Body of pancreas (tissue), 4 donors: ENCODE measurements around the gene ZDHHC3. TPM values are rescaled to one million over a fixed set of nuclear protein-coding genes. Genes with fewer than 3 reads are reported as not detected.
A peak's percentile ranks its signal among the peaks of the same experiment; 100 is the strongest.

Experiments
- ATAC-seq: fragments of 150-250 bp; one replicate; pipeline ENCODE4 v1.9.1; 2016
- DNase-seq, 4 donors: peaks; one replicate each; pipeline ENCODE4 v3.0.0-alpha.2; 2019
- H3K27ac ChIP-seq, 4 donors: fragments of 200-600 bp; sonication (generic); 1 replicate in 3 of 4; 2 replicates in 1 of 4; pipeline versions ENCODE4 v1.5.1 to v1.6.1; 2016 to 2019; ENCODE audit warnings: mild to moderate bottlenecking in 1 of 4, mixed read lengths in 1 of 4, moderate library complexity in 1 of 4
- H3K27me3 ChIP-seq, 2 donors: fragments of 200-600 bp; sonication (generic); one replicate each; pipeline ENCODE4 v1.6.0; 2016; ENCODE audit warnings: mild to moderate bottlenecking in 1 of 2
- H3K36me3 ChIP-seq, 2 donors: fragments of 200-600 bp; sonication (generic); replicated peaks in 1 of 2; 2 replicates each; pipeline ENCODE4 v1.5.1; 2016; ENCODE audit warnings: low read depth in 2 of 2; ENCODE audit not compliant: insufficient read depth in 1 of 2
- H3K4me1 ChIP-seq: fragments of 200-600 bp; sonication (generic); one replicate; pipeline ENCODE4 v1.6.0; 2016
- H3K4me3 ChIP-seq, 2 donors: fragments of 200-600 bp; sonication (generic); 1 replicate in 1 of 2; 2 replicates in 1 of 2; pipeline ENCODE4 v1.5.1; 2016 to 2019
- H3K9me3 ChIP-seq, 3 donors: fragments of 200-600 bp; sonication (generic); 1 replicate in 2 of 3; 2 replicates in 1 of 3; pipeline ENCODE4 v1.5.1; 2016
- CTCF ChIP-seq, 7 experiments: fragments of 450-650 bp in 4 of 7; fragments of 200-600 bp in 3 of 7; sonication (generic) in 3 of 7; IDR thresholded peaks; one replicate each; pipeline ENCODE4 v1.5.1; 2016 to 2019; ENCODE audit warnings: antibody characterized with exemption in 7 of 7
- POLR2A ChIP-seq, 3 donors: fragments of 450-650 bp; IDR thresholded peaks; one replicate each; pipeline ENCODE4 v1.6.1; 2016; ENCODE audit warnings: antibody characterized with exemption in 3 of 3, mild to moderate bottlenecking in 2 of 3
- WGBS, 2 donors: methylation state at CpG; one replicate each; pipeline ENCODE4 v1.1.5; 2017; 5-methylcytosine and 5-hydroxymethylcytosine counted together
- intact Hi-C: fragments of 100-400 bp; cut with DNase I; formaldehyde crosslinking; loops from one replicate; pipeline ENCODE4 v1.15.1; 2023
- total RNA-seq, 2 donors: library from RNA; depleted of rRNA; stranded (reverse); fragments of >200 nt; gene quantifications; one replicate each; pipeline ENCODE4 v1.1.0, GENCODE V29; 2016

Gene ZDHHC3
- total RNA-seq = 10 to 100 TPM; 32.2 to 32.3 TPM

GRCh38 chr3:44976002-44976815, at the start of gene ZDHHC3, which contains the start of gene EXOSC7:
TSS of gene ZDHHC3 (minus strand) at chr3:44976174. CDS start at chr3:44959436, 16,738 bp downstream.
TSS of gene EXOSC7 (plus strand) at chr3:44976244. CDS start at chr3:44976278, 34 bp downstream.
- intact Hi-C loops = no loop called here
- H3K4me1 ChIP-seq = peaks cover 30% of the 10 kb centered on the region

DNA sequence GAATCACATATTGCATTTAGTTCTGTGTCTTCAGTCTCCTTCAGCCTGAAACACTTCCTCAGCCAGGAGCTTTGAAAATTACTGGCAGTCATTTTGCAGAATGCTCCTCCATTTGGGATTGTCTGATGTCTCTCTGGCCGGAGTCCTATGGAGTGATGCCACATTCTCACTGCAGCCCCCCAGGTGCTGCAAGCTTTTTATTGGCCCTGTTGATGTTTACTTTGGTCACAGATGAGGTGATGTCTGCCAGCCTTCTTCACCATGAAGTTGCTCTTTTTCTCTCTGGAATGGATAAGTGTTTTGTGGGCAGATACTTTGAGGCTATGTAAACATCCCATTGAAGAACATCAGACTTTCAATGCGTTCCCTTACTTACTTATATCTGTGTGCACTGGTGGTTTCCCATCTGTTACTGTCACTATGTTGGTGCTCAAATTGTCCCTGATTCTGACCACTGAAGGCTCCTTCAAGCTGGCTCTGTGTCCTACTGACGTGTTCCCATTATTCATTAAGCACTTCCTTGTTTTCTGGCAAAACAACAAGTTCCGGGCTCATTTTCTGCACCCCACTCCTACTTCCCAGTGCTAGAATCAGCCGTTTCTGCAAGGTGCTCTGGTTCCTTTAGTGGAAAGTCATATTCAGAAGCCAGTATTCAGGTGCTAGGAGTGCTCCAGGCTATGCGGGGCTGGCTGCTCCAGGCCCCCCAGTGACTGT, 48.7 kb upstream of the ZDHHC3 start:
- intact Hi-C loops = no loop called here
- ATAC-seq = peak; percentile 12
- peaks cover 8% of the 10 kb centered on the region for H3K4me1 ChIP-seq
- no peak for TF ChIP-seq POLR2A (IDR thresholded peaks at IDR 0.05)
- TF ChIP-seq CTCF (IDR thresholded peaks at IDR 0.05) = no peak
- 41 to 44% methylated on average over 6 of the region's 6 CpGs for WGBS, 2 donors
- H3K36me3 ChIP-seq = no peaks in the 10 kb centered on the region
- H3K27ac ChIP-seq = no peak overlapping the region
- H3K9me3 ChIP-seq = no peaks in the 10 kb centered on the region
- no peaks in the 10 kb centered on the region for H3K27me3 ChIP-seq
- H3K4me3 ChIP-seq = no peak overlapping the region
- DNase-seq = peak in 1 of 4 donors; percentile 38

More at GRCh38 chr3:44976002-44976815, at the start of gene ZDHHC3, which contains the start of gene EXOSC7:
- H3K27ac ChIP-seq = peak within 1 kb of the TSS; percentile 48 to 94 (median 77)
- WGBS, 2 donors = 0 to 1% methylated on average over 17 to 64 of the region's 82 CpGs
- peak within 1 kb of the TSS; percentile 55 to 92 for H3K4me3 ChIP-seq
- H3K27me3 ChIP-seq = no peaks in the 10 kb centered on the region
- H3K9me3 ChIP-seq = no peaks in the 10 kb centered on the region
- peak; percentile 94 for ATAC-seq
- no peaks in the 10 kb centered on the region for H3K36me3 ChIP-seq
- peak; percentile 41 to 71 (median 67) for TF ChIP-seq POLR2A (IDR thresholded peaks at IDR 0.05)
- TF ChIP-seq CTCF (IDR thresholded peaks at IDR 0.05) = peak in 1 of 7 experiments; percentile 4
- peak; percentile 86 to 90 (median 88) for DNase-seq

GRCh38 chr3:45023675-45024074, 47.7 kb upstream of the ZDHHC3 start:
- no peaks in the 10 kb centered on the region for H3K9me3 ChIP-seq
- no peak for ATAC-seq
- no peak for TF ChIP-seq CTCF (IDR thresholded peaks at IDR 0.05)
- no peak for TF ChIP-seq POLR2A (IDR thresholded peaks at IDR 0.05)
- no peaks in the 10 kb centered on the region for H3K27me3 ChIP-seq
- H3K4me3 ChIP-seq = no peak overlapping the region
- no peak for DNase-seq
- H3K36me3 ChIP-seq = no peaks in the 10 kb centered on the region
- H3K4me1 ChIP-seq = peaks cover 8% of the 10 kb centered on the region
- H3K27ac ChIP-seq = no peak overlapping the region
- intact Hi-C loops = no loop called here
- 42 to 53% methylated on average over 3 of the region's 3 CpGs for WGBS, 2 donors

DNA sequence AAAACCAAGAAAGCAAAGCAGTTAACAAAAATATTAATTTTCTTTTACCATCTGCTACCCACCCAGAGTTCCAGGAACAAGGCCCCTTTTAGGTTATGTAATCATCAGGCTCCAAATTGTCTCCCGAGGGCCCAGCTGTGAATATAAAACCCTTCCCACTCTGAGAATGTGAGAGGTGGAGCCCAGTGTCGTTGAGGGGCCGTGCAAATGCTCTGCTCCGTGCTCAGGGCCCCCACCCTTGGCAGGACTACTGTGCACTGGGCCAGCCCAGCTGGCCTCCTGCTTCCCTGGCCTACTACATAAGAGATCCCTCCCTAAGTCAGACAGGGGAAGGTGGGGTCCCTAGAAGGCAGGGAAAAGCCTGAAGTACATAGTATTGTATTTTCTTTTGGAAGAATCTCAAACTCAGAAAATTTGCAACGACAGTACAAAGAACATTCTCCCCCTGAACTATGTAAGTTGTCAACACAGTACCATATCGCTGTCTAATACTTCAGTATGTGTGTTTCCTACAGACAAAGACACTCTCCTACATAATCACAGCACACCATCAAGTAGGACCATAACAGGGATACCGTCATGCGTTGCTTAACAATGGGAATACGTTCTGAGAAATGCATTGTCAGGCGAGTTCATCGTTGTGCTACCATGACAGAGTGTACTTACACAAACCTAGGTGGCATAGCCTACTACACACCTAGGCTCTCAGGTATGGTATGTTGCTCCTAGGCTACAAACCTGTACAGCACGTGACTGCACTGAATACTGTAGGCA, 45.7 kb upstream of the ZDHHC3 start:
- peaks cover 8% of the 10 kb centered on the region for H3K4me1 ChIP-seq
- DNase-seq (no peak), ATAC-seq (no peak)
- no peaks in the 10 kb centered on the region for H3K9me3 ChIP-seq
- H3K36me3 ChIP-seq = no peaks in the 10 kb centered on the region
- no peaks in the 10 kb centered on the region for H3K27me3 ChIP-seq
- intact Hi-C loops = no loop called here
- no peak for TF ChIP-seq POLR2A (IDR thresholded peaks at IDR 0.05)
- no peak for TF ChIP-seq CTCF (IDR thresholded peaks at IDR 0.05)
- no peak overlapping the region for H3K4me3 ChIP-seq
- no peak overlapping the region for H3K27ac ChIP-seq
- 57 to 66% methylated on average over 12 of the region's 12 CpGs for WGBS, 2 donors
